SK-N-MC (cell line): Measurements from ENCODE around the gene CACNA2D4.

Experiments
- EZH2 ChIP-seq: fragments of 200-600 bp; sonication (generic); IDR thresholded peaks from one replicate; pipeline ENCODE4 v1.6.1; 2017; ENCODE audit warnings: antibody characterized with exemption
- FOXP2 ChIP-seq: optimal IDR thresholded peaks from 2 replicates; pipeline ENCODE3; 2011; ENCODE audit warnings: mild to moderate bottlenecking, moderate library complexity; ENCODE audit not compliant: insufficient read depth; ENCODE audit errors: extremely low read length, control extremely low read depth
- POLR2AphosphoS5 ChIP-seq: IDR thresholded peaks from 2 replicates; pipeline ENCODE4 v1.6.1; 2012; ENCODE audit warnings: mild to moderate bottlenecking, low read depth, low read length, borderline replicate concordance

GRCh38 chr12:1859643-1860042, 58.8 kb downstream of the CACNA2D4 start:
- no peak for TF ChIP-seq POLR2AphosphoS5
- TF ChIP-seq EZH2 = no peak
- TF ChIP-seq FOXP2 = no peak
